K562 (cell line): ENCODE measurements around the gene RPP38. TPM values are rescaled to one million over a fixed set of nuclear protein-coding genes. Genes with fewer than 3 reads are reported as not detected.

Experiments
- FOXP1 ChIP-seq: sonication (generic); formaldehyde crosslinking; IDR thresholded peaks from 2 replicates; pipeline ENCODE4 v1.8.0; 2022; ENCODE audit warnings: mild to moderate bottlenecking, missing genetic modification reagents
- HDAC1 ChIP-seq, 2 experiments: fragments of 450-650 bp; IDR thresholded peaks; 2 replicates each; pipeline ENCODE4 v1.6.1; 2016 to 2017; ENCODE audit warnings: inconsistent platforms in 1 of 2, mild to moderate bottlenecking in 1 of 2, moderate library complexity in 1 of 2
- POLR2AphosphoS5 ChIP-seq: IDR thresholded peaks from 2 replicates; pipeline ENCODE4 v1.6.1; 2011; ENCODE audit warnings: mild to moderate bottlenecking, low read depth, low read length, moderate library complexity; ENCODE audit not compliant: control insufficient read depth, insufficient read depth
- PTRF ChIP-seq: fragments of 450-650 bp; IDR thresholded peaks from 2 replicates; pipeline ENCODE4 v1.6.1; 2016; ENCODE audit warnings: mild to moderate bottlenecking, missing genetic modification characterization, missing compliant biosample characterization
- RUNX1 ChIP-seq: sonication (generic); IDR thresholded peaks from 2 replicates; pipeline ENCODE4 v1.6.1; 2016; ENCODE audit warnings: antibody characterized with exemption, low read depth
- YY1 ChIP-seq, 3 experiments: IDR thresholded peaks; 2 replicates each; pipeline ENCODE4 v1.6.1; 2011; ENCODE audit warnings: low read length in 2 of 3, mild to moderate bottlenecking in 2 of 3, moderate library complexity in 2 of 3, borderline replicate concordance in 1 of 3, control low read depth in 1 of 3, low read depth in 1 of 3; ENCODE audit not compliant: insufficient read depth in 3 of 3, insufficient replicate concordance in 2 of 3, control insufficient read depth in 1 of 3, insufficient read length in 1 of 3; ENCODE audit errors: extremely low read depth in 1 of 3
- ZBTB43 ChIP-seq: sonication (generic); formaldehyde crosslinking; IDR thresholded peaks from 2 replicates; pipeline ENCODE4 v1.8.0; 2023; ENCODE audit warnings: mild to moderate bottlenecking, missing genetic modification reagents
- ZNF12 ChIP-seq: sonication (generic); formaldehyde crosslinking; IDR thresholded peaks from 2 replicates; pipeline ENCODE4 v1.4.0; 2020; ENCODE audit warnings: mild to moderate bottlenecking, missing genetic modification reagents
- polyA plus RNA-seq, 8 experiments: library from polyadenylated mRNA; depleted of rRNA in 4 of 8; stranded (reverse) in 5 of 8; unstranded in 3 of 8; fragments of >200 nt; fragmentation: Nextera tagmentation in 2 of 8; fragmentation: Illumina TruSeq in 1 of 8; extraction: Ambion mirVana in 2 of 8; extraction: Trizol in 1 of 8; gene quantifications; 2 replicates each; pipeline versions ENCODE4 v1.2.1 to v1.2.3, GENCODE V29; 2011 to 2014; ENCODE audit warnings: inconsistent platforms in 1 of 8, missing spikeins in 1 of 8
- total RNA-seq, 7 experiments: library from RNA; depleted of rRNA in 6 of 7; stranded (reverse); fragments of >200 nt in 6 of 7; fragmentation: Illumina TruSeq in 2 of 7; extraction: Trizol in 2 of 7; gene quantifications; 2 replicates each; pipeline versions ENCODE4 v1.2.1 to v1.2.3, GENCODE V29; 2011 to 2021; ENCODE audit warnings: low replicate concordance in 1 of 7
- TF ChIP-seq, protein P1 (sequence below), 3 experiments: fragments of 200-800 bp in 1 of 3; fragments of 250-450 bp in 1 of 3; fragments of 450-650 bp in 1 of 3; sonication (Bioruptor Pico) in 1 of 3; sonication (Bioruptor generic) in 1 of 3; formaldehyde crosslinking in 1 of 3; IDR thresholded peaks; 2 replicates each; pipeline versions ENCODE4 v1.6.1 to v1.8.0; 2016 to 2022; ENCODE audit warnings: mild to moderate bottlenecking in 2 of 3, missing genetic modification characterization in 2 of 3, missing compliant biosample characterization in 1 of 3, moderate library complexity in 1 of 3
- TF ChIP-seq, protein P2 (sequence below), 2 experiments: IDR thresholded peaks; 2 replicates each; pipeline ENCODE4 v1.6.1; 2012; ENCODE audit warnings: improper control_type of control experiment in 2 of 2, low read depth in 2 of 2, low read length in 2 of 2, borderline replicate concordance in 1 of 2
- TF ChIP-seq, protein P3 (sequence below): fragments of 200-800 bp; sonication (Bioruptor generic); IDR thresholded peaks from 2 replicates; pipeline ENCODE4 v1.6.1; 2017; ENCODE audit warnings: missing genetic modification characterization, missing compliant biosample characterization

The RPP38 gene
- total and polyA plus RNA-seq, 9 of the 15 experiments (the other 6 are each of a cell fraction or from before 2014, with no cell fraction given) = 26.3 to 58.6 (median 33.8) TPM

DNA sequence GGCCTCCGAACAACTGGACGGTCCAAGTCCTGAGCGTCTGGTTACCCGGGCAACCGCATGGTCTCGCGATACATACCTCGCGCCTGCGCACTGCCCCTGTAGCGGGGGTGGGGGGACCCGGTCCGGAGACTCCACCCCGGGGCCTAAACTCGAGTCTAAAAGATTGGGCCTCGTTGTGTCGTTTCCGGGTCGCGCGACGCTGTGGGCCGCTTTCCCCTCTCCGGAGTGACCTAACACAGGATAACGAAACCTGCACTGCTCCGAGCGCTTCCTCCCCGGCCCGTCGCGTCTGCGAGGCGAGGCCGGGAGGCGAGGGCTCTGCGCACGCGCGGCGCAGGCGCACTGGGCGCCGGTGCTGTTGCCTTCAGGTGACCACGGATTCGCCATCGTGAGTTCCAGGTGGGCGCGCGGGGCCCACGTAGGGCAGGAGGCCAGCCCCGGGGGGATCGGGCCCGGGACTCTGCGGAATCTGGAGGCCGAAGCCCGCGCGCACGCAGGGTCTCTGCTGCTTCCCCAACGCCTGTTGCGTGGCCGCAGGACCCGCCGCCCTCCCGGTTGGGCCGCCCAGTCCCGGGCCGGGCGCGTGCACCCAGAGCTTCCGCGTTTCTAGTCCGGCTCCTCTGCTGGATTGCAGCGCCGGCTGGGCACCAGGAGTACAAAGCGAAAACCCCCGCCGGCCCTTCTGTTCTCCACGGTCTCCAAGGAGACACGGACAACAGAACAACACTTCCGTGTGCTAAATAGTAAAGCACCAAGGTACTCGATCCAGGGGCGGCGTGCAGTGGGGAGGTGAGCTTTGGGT is at the start of gene RPP38 (continued):
- TF ChIP-seq, protein P1, sequence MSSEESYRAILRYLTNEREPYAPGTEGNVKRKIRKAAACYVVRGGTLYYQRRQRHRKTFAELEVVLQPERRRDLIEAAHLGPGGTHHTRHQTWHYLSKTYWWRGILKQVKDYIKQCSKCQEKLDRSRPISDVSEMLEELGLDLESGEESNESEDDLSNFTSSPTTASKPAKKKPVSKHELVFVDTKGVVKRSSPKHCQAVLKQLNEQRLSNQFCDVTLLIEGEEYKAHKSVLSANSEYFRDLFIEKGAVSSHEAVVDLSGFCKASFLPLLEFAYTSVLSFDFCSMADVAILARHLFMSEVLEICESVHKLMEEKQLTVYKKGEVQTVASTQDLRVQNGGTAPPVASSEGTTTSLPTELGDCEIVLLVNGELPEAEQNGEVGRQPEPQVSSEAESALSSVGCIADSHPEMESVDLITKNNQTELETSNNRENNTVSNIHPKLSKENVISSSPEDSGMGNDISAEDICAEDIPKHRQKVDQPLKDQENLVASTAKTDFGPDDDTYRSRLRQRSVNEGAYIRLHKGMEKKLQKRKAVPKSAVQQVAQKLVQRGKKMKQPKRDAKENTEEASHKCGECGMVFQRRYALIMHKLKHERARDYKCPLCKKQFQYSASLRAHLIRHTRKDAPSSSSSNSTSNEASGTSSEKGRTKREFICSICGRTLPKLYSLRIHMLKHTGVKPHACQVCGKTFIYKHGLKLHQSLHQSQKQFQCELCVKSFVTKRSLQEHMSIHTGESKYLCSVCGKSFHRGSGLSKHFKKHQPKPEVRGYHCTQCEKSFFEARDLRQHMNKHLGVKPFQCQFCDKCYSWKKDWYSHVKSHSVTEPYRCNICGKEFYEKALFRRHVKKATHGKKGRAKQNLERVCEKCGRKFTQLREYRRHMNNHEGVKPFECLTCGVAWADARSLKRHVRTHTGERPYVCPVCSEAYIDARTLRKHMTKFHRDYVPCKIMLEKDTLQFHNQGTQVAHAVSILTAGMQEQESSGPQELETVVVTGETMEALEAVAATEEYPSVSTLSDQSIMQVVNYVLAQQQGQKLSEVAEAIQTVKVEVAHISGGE (CRISPR knock-in tag; IDR thresholded peaks at IDR 0.05) = peak in 2 of 3 experiments; percentile 35 to 93; a peak in 3 of 6 replicates
- TF ChIP-seq, protein P2, sequence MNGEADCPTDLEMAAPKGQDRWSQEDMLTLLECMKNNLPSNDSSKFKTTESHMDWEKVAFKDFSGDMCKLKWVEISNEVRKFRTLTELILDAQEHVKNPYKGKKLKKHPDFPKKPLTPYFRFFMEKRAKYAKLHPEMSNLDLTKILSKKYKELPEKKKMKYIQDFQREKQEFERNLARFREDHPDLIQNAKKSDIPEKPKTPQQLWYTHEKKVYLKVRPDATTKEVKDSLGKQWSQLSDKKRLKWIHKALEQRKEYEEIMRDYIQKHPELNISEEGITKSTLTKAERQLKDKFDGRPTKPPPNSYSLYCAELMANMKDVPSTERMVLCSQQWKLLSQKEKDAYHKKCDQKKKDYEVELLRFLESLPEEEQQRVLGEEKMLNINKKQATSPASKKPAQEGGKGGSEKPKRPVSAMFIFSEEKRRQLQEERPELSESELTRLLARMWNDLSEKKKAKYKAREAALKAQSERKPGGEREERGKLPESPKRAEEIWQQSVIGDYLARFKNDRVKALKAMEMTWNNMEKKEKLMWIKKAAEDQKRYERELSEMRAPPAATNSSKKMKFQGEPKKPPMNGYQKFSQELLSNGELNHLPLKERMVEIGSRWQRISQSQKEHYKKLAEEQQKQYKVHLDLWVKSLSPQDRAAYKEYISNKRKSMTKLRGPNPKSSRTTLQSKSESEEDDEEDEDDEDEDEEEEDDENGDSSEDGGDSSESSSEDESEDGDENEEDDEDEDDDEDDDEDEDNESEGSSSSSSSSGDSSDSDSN (IDR thresholded peaks at IDR 0.05; ENCODE audit: borderline replicate concordance in 1 of 2, low read depth in 2 of 2, low read length in 2 of 2) = peak in 1 of 2 experiments; percentile 80; a peak in 2 of 4 replicates
- TF ChIP-seq ZBTB43 (CRISPR knock-in tag) (peak; percentile 62; the same call in 1 of the 2 replicates), YY1 (IDR thresholded peaks at IDR 0.05; ENCODE audit: borderline replicate concordance in 1 of 3, control insufficient read depth in 1 of 3, extremely low read depth in 1 of 3, insufficient read depth in 3 of 3, insufficient read length in 1 of 3, insufficient replicate concordance in 2 of 3, low read depth in 1 of 3, low read length in 2 of 3) (peak in 2 of 3 experiments; percentile 42 to 49), HDAC1 (IDR thresholded peaks at IDR 0.05) (peak in 1 of 2 experiments; percentile 85; a peak in 2 of 4 replicates), PTRF (tag) (no peak), FOXP1 (CRISPR knock-in tag) (peak; percentile 94), RUNX1 (no peak), ZNF12 (no peak), POLR2AphosphoS5 (peak; percentile 80)
- TF ChIP-seq, protein P3, sequence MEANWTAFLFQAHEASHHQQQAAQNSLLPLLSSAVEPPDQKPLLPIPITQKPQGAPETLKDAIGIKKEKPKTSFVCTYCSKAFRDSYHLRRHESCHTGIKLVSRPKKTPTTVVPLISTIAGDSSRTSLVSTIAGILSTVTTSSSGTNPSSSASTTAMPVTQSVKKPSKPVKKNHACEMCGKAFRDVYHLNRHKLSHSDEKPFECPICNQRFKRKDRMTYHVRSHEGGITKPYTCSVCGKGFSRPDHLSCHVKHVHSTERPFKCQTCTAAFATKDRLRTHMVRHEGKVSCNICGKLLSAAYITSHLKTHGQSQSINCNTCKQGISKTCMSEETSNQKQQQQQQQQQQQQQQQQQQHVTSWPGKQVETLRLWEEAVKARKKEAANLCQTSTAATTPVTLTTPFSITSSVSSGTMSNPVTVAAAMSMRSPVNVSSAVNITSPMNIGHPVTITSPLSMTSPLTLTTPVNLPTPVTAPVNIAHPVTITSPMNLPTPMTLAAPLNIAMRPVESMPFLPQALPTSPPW (CRISPR knock-in tag) = peak; percentile 95
